DND-41 (cell line): ENCODE data around the gene DNMT1.
"Not testable (repeated sequence)": the region's sequence is repeated elsewhere in the genome, so short reads cannot be mapped to it uniquely, and the experiment has no call there.

Experiments used
- ATAC-seq: fragments of 200-7000 bp; cut with Tn5 transposase; 3 replicates; pipeline ENCODE4 v1.9.1; 2021; ENCODE audit warnings: low read depth; ENCODE audit not compliant: insufficient read depth
- DNase-seq: peaks from one replicate; pipeline ENCODE4 v3.0.0-alpha.2; 2020
- H2AFZ ChIP-seq: 2 replicates; pipeline ENCODE4 v1.6.0; 2012; ENCODE audit warnings: low read depth, low read length
- H3K27ac ChIP-seq: 2 replicates; pipeline ENCODE4 v1.5.1; 2012; ENCODE audit warnings: low read length, inconsistent platforms
- H3K27me3 ChIP-seq: fragments of 200-600 bp; sonication (generic); 2 replicates; pipeline ENCODE4 v1.6.0; 2012; ENCODE audit warnings: low read length, mild to moderate bottlenecking, inconsistent platforms; ENCODE audit not compliant: insufficient read depth, poor library complexity
- H3K36me3 ChIP-seq: 2 replicates; pipeline ENCODE4 v1.5.1; 2012; ENCODE audit warnings: low read length, inconsistent platforms; ENCODE audit not compliant: insufficient read depth
- H3K4me1 ChIP-seq: 2 replicates; pipeline ENCODE4 v1.5.1; 2012; ENCODE audit warnings: mild to moderate bottlenecking, low read length; ENCODE audit not compliant: insufficient read depth
- H3K4me2 ChIP-seq: 2 replicates; pipeline ENCODE4 v1.6.0; 2012; ENCODE audit warnings: mild to moderate bottlenecking, moderate library complexity, low read length, inconsistent platforms; ENCODE audit not compliant: insufficient read depth
- H3K4me3 ChIP-seq, 2 experiments: fragments of 200-600 bp in 1 of 2; shearing (Covaris generic) in 1 of 2; 2 replicates each; pipeline ENCODE4 v1.5.1; 2012 to 2016; ENCODE audit warnings: inconsistent platforms in 2 of 2, low read length in 2 of 2, mild to moderate bottlenecking in 2 of 2, low read depth in 1 of 2, moderate library complexity in 1 of 2
- H3K79me2 ChIP-seq: 2 replicates; pipeline ENCODE4 v1.6.0; 2012; ENCODE audit warnings: low read length, inconsistent platforms; ENCODE audit not compliant: insufficient read depth
- H3K9ac ChIP-seq: 2 replicates; pipeline ENCODE4 v1.6.0; 2012; ENCODE audit warnings: low read depth, mild to moderate bottlenecking, inconsistent platforms, low read length, moderate library complexity
- H3K9me3 ChIP-seq: 2 replicates; pipeline ENCODE4 v1.5.1; 2012; ENCODE audit warnings: low read length, moderate library complexity, mild to moderate bottlenecking, inconsistent platforms; ENCODE audit not compliant: insufficient read depth, severe bottlenecking
- H4K20me1 ChIP-seq: 2 replicates; pipeline ENCODE4 v1.6.0; 2012; ENCODE audit warnings: low read length; ENCODE audit not compliant: insufficient read depth
- EZH2 ChIP-seq: IDR thresholded peaks from 3 replicates; pipeline ENCODE4 v1.6.1; 2012; ENCODE audit warnings: borderline replicate concordance, low read depth, mild to moderate bottlenecking, moderate library complexity, low read length, inconsistent platforms; ENCODE audit not compliant: severe bottlenecking
- TF ChIP-seq, protein P1 (sequence below): IDR thresholded peaks from 2 replicates; pipeline ENCODE4 v1.5.1; 2012; ENCODE audit warnings: borderline replicate concordance, low read length, moderate library complexity, mild to moderate bottlenecking; ENCODE audit not compliant: poor library complexity, severe bottlenecking; ENCODE audit errors: extremely low read depth

Gene DNMT1

DNA sequence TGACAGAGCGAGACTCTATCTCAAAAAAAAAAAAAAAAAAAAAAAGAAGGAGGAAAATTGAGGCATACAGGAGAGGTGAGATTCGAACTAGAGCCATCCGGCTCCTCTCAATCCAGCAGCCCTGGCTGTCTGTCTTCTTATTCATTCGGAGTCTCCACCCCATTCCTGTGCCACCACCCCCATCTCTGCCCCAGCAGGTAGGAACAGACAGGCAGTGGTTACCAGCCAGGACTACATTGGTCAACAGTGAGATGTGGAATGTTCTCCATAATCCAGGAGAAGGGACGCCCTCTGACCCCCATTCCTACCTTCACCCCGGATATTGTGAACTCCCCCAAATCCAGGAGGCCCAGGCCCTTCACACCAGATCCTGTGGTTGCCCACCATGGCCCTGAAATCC is 42.9 kb upstream of the DNMT1 start:
- no peaks in the 10 kb centered on the region for H3K79me2 ChIP-seq
- no peak overlapping the region for H3K4me2 ChIP-seq
- DNase-seq (no peak), ATAC-seq (no peak)
- TF ChIP-seq, protein P1, sequence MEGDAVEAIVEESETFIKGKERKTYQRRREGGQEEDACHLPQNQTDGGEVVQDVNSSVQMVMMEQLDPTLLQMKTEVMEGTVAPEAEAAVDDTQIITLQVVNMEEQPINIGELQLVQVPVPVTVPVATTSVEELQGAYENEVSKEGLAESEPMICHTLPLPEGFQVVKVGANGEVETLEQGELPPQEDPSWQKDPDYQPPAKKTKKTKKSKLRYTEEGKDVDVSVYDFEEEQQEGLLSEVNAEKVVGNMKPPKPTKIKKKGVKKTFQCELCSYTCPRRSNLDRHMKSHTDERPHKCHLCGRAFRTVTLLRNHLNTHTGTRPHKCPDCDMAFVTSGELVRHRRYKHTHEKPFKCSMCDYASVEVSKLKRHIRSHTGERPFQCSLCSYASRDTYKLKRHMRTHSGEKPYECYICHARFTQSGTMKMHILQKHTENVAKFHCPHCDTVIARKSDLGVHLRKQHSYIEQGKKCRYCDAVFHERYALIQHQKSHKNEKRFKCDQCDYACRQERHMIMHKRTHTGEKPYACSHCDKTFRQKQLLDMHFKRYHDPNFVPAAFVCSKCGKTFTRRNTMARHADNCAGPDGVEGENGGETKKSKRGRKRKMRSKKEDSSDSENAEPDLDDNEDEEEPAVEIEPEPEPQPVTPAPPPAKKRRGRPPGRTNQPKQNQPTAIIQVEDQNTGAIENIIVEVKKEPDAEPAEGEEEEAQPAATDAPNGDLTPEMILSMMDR: no peak
- TF ChIP-seq EZH2: no peak
- no peaks in the 10 kb centered on the region for H3K36me3 ChIP-seq
- H2AFZ ChIP-seq: no peak overlapping the region
- H3K27me3 ChIP-seq: no peaks in the 10 kb centered on the region
- no peaks in the 10 kb centered on the region for H3K9me3 ChIP-seq
- no peak overlapping the region for H3K27ac ChIP-seq
- H3K4me1 ChIP-seq: peaks cover 22% of the 10 kb centered on the region
- H3K4me3 ChIP-seq: no peak overlapping the region
- no peaks in the 10 kb centered on the region for H4K20me1 ChIP-seq
- no peak overlapping the region for H3K9ac ChIP-seq

DNA sequence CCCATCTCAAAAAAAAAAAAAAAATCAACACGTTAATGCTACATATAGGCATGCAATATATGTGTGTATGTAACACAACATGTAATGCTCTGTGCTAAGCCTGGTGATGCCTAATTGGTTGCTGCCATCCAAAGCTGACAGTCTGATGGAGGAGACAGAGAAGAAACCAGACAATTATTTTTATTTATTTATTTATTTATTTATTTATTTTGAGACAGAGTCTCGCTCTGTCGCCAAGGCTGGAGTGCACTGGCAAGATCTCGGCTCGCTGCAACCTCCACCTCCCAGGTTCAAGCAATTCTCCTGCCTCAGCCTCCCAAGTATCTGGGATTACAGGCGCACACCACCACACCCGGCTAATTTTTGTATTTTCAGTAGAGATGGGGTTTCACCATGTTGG is 40.7 kb upstream of the DNMT1 start:
- not testable (repeated sequence) for H3K36me3 ChIP-seq, H2AFZ ChIP-seq, ATAC-seq, H3K9ac ChIP-seq, H3K9me3 ChIP-seq, H3K4me3 ChIP-seq, H3K27ac ChIP-seq, H3K4me2 ChIP-seq, H3K79me2 ChIP-seq, H4K20me1 ChIP-seq, DNase-seq, H3K27me3 ChIP-seq
- peaks cover 32% of the 10 kb centered on the region for H3K4me1 ChIP-seq

DNA sequence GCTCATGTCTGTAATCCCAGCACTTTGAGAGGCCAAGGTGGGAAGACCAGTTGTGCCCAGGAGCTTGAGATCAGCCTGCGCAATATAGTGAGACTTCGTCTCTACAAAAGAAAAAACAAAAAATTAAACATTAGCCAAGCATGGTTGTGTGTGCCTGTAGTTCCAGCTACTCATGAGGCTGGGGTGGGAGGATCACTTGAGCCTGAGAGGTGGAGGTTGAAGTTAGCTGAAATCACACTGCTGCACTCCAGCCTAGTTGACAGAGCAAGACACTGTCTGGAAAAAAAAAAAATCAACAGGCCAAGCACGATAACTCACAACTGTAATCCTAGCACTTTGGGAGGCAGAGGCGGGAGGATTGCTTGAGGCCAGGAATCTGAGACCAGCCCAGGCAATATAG is 40.2 kb upstream of the DNMT1 start:
- H3K36me3 ChIP-seq: no peaks in the 10 kb centered on the region
- peaks cover 36% of the 10 kb centered on the region for H3K4me1 ChIP-seq
- no peak overlapping the region for H2AFZ ChIP-seq
- H3K4me3 ChIP-seq: no peak overlapping the region
- no peaks in the 10 kb centered on the region for H4K20me1 ChIP-seq
- ATAC-seq (no peak), DNase-seq (no peak)
- H3K27me3 ChIP-seq: peaks cover 10% of the 10 kb centered on the region
- H3K79me2 ChIP-seq: no peaks in the 10 kb centered on the region
- H3K4me2 ChIP-seq: no peak overlapping the region
- no peak overlapping the region for H3K27ac ChIP-seq
- TF ChIP-seq, protein P1: no peak
- no peak for TF ChIP-seq EZH2
- no peaks in the 10 kb centered on the region for H3K9me3 ChIP-seq
- no peak overlapping the region for H3K9ac ChIP-seq

DNA sequence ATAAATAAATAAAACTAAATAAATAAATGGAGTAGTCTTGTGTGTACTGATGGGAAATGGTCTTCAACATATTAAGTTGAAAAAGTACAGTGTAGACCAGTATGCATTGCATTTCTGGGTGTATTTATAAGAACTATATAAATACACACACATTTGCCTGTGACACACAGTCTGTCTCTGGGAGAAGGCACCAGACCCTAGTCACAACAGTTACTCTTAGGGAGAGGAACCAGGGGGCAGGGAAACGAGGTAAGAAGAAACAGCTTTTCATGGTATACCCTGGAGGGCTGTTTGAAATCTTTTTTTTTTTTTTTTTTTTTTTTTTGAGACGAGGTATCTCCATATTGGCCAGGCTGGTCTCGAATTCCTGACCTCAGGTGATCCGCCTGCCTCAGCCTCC is 39.2 kb upstream of the DNMT1 start:
- no peak overlapping the region for H3K27ac ChIP-seq
- ATAC-seq (no peak), DNase-seq (no peak)
- H3K79me2 ChIP-seq: no peaks in the 10 kb centered on the region
- H3K9ac ChIP-seq: no peak overlapping the region
- no peak overlapping the region for H3K4me3 ChIP-seq
- H3K4me1 ChIP-seq: peaks cover 42% of the 10 kb centered on the region
- peaks cover 10% of the 10 kb centered on the region for H3K27me3 ChIP-seq
- H3K9me3 ChIP-seq: no peaks in the 10 kb centered on the region
- no peaks in the 10 kb centered on the region for H3K36me3 ChIP-seq
- no peaks in the 10 kb centered on the region for H4K20me1 ChIP-seq
- no peak overlapping the region for H3K4me2 ChIP-seq
- TF ChIP-seq EZH2: no peak
- TF ChIP-seq, protein P1: no peak
- H2AFZ ChIP-seq: no peak overlapping the region
